Endothelial cell of umbilical vein (primary cell): ENCODE measurements around the gene DPYD. TPM values are rescaled to one million over a fixed set of nuclear protein-coding genes. Genes with fewer than 3 reads are reported as not detected.

Source experiments
- BruUV-seq: library from RNA; stranded (reverse); fragments of 400-500 nt; replicated peaks from 2 replicates; lab custom pipeline; 2021; lab: Mats Ljungman, UMichigan
- CTCF ChIA-PET: fragments of 300-600, 350-600 bp; sonication (Branson Sonifier 250); formaldehyde crosslinking; loops from one replicate; lab custom pipeline; 2021; ENCODE audit warnings: antibody characterized with exemption, inconsistent platforms; lab: Charles Lee
- POLR2A ChIA-PET: fragments of 300-600, 350-600 bp; sonication (Branson Sonifier 250); formaldehyde crosslinking; loops from one replicate; lab custom pipeline; 2021; ENCODE audit warnings: antibody characterized with exemption, inconsistent platforms; lab: Charles Lee
- DNase-seq: peaks from one replicate; pipeline ENCODE4 v3.0.0-alpha.2; 2011; ENCODE audit warnings: low read depth, low spot score
- FAIRE-seq: peaks from 2 replicates; lab custom pipeline; 2011; peaks lifted over from hg19 to GRCh38; lab: Jason Lieb, UNC
- H2AFZ ChIP-seq: 2 replicates; pipeline ENCODE4 v1.6.0; 2012; ENCODE audit warnings: low read depth, low read length, control low read depth, inconsistent platforms
- H3K27ac ChIP-seq: 2 replicates; pipeline ENCODE4 v1.5.1; 2011; ENCODE audit warnings: low read depth, mild to moderate bottlenecking, control low read depth, low read length, moderate library complexity; ENCODE audit not compliant: insufficient read depth
- H3K27me3 ChIP-seq, 2 experiments: 2 replicates each; pipeline versions ENCODE4 v1.6.0 to v1.6.1; 2011; ENCODE audit warnings: low read length in 2 of 2, mixed read lengths in 1 of 2; ENCODE audit not compliant: control insufficient read depth in 2 of 2, insufficient read depth in 2 of 2
- H3K36me3 ChIP-seq, 2 experiments: 2 replicates in 1 of 2; 3 replicates in 1 of 2; pipeline ENCODE4 v1.5.1; 2011; ENCODE audit warnings: low read length in 2 of 2, mild to moderate bottlenecking in 1 of 2, moderate library complexity in 1 of 2; ENCODE audit not compliant: control insufficient read depth in 2 of 2, insufficient read depth in 2 of 2; ENCODE audit errors: extremely low read depth in 1 of 2
- H3K4me1 ChIP-seq: 3 replicates; pipeline ENCODE4 v1.5.1; 2011; ENCODE audit warnings: mild to moderate bottlenecking, low read length; ENCODE audit not compliant: control insufficient read depth, insufficient read depth; ENCODE audit errors: extremely low read depth
- H3K4me2 ChIP-seq: 2 replicates; pipeline ENCODE4 v1.6.1; 2011; ENCODE audit warnings: low read length, control low read depth, mixed read lengths; ENCODE audit not compliant: insufficient read depth
- H3K4me3 ChIP-seq, 3 experiments: fragments of 200-600 bp in 1 of 3; sonication (generic), shearing (Covaris generic) in 1 of 3; replicated peaks in 1 of 3; 2 replicates each; pipeline ENCODE4 v1.5.1; 2011 to 2016; ENCODE audit warnings: control low read depth in 3 of 3, low read length in 3 of 3, mild to moderate bottlenecking in 2 of 3, inconsistent platforms in 1 of 3, low read depth in 1 of 3, moderate library complexity in 1 of 3; ENCODE audit not compliant: insufficient read depth in 1 of 3
- H3K79me2 ChIP-seq: 2 replicates; pipeline ENCODE4 v1.6.0; 2012; ENCODE audit warnings: low read length, inconsistent platforms; ENCODE audit not compliant: control insufficient read depth, insufficient read depth
- H3K9ac ChIP-seq: replicated peaks from 2 replicates; pipeline ENCODE3; 2011; ENCODE audit warnings: low read length, control low read depth; ENCODE audit not compliant: insufficient read depth; ENCODE audit errors: extremely low read depth
- H3K9me1 ChIP-seq: replicated peaks from 3 replicates; pipeline ENCODE4 v1.6.0; 2011; ENCODE audit warnings: mild to moderate bottlenecking, low read length; ENCODE audit not compliant: control insufficient read depth, insufficient read depth; ENCODE audit errors: extremely low read depth
- H3K9me3 ChIP-seq: replicated peaks from 2 replicates; pipeline ENCODE4 v1.5.1; 2012; ENCODE audit warnings: low read length, inconsistent platforms; ENCODE audit not compliant: control insufficient read depth, insufficient read depth
- H4K20me1 ChIP-seq: replicated peaks from 2 replicates; pipeline ENCODE3; 2011; ENCODE audit warnings: mild to moderate bottlenecking, low read length; ENCODE audit not compliant: control insufficient read depth, insufficient read depth; ENCODE audit errors: extremely low read depth
- EZH2 ChIP-seq: IDR thresholded peaks from 2 replicates; pipeline ENCODE4 v1.6.1; 2012; ENCODE audit warnings: borderline replicate concordance, low read depth, mild to moderate bottlenecking, moderate library complexity, low read length, inconsistent platforms; ENCODE audit not compliant: severe bottlenecking
- FOS ChIP-seq: IDR thresholded peaks from 2 replicates; pipeline ENCODE4 v1.6.1; 2011; ENCODE audit warnings: mild to moderate bottlenecking, low read length, moderate library complexity, borderline replicate concordance; ENCODE audit not compliant: insufficient read depth
- GATA2 ChIP-seq: IDR thresholded peaks from 2 replicates; pipeline ENCODE4 v1.7.0; 2011; ENCODE audit warnings: low read depth, mild to moderate bottlenecking, moderate library complexity, mixed read lengths, low read length; ENCODE audit not compliant: insufficient read length, insufficient read depth
- JUN ChIP-seq: IDR thresholded peaks from 2 replicates; pipeline ENCODE4 v1.6.1; 2011; ENCODE audit warnings: borderline replicate concordance, low read depth; ENCODE audit not compliant: insufficient read length, insufficient read depth
- MYC ChIP-seq: IDR thresholded peaks from one replicate; pipeline ENCODE4 v1.6.1; 2011; ENCODE audit warnings: mild to moderate bottlenecking, low read depth, low read length
- POLR2A ChIP-seq: IDR thresholded peaks from 2 replicates; pipeline ENCODE4 v1.6.1; 2012; ENCODE audit warnings: low read depth, mild to moderate bottlenecking, control low read depth, low read length
- POLR2AphosphoS5 ChIP-seq: IDR thresholded peaks from 2 replicates; pipeline ENCODE4 v1.6.1; 2012; ENCODE audit warnings: low read depth, mild to moderate bottlenecking, control low read depth, low read length, moderate library complexity; ENCODE audit not compliant: insufficient read depth
- dilution Hi-C: fragments of 300-500 bp; cut with MboI; formaldehyde crosslinking; loops from one replicate; pipeline ENCODE4 v1.15.0; 2019; ENCODE audit warnings: low sequenced_read_pairs; ENCODE audit not compliant: extremely low pct_ligation_motif_present
- intact Hi-C: fragments of 100-400 bp; cut with micrococcal nuclease; formaldehyde crosslinking; loops from one replicate; pipeline ENCODE4 v1.10.0; 2022
- polyA plus RNA-seq, 4 experiments: library from polyadenylated mRNA; depleted of rRNA in 3 of 4; stranded (reverse) in 3 of 4; unstranded in 1 of 4; fragments of >200 nt; gene quantifications; 2 replicates each; pipeline versions ENCODE4 v1.2.1 to v1.2.3, GENCODE V29; 2011 to 2012; ENCODE audit warnings: missing spikeins in 1 of 4
- total RNA-seq: library from RNA; stranded (reverse); gene quantifications from 2 replicates; pipeline ENCODE4 v1.2.3, GENCODE V29; 2021
- TF ChIP-seq, protein P1 (sequence below): IDR thresholded peaks from 2 replicates; pipeline ENCODE4 v1.6.1; 2011; ENCODE audit not compliant: insufficient read depth, insufficient read length
- TF ChIP-seq, protein P2 (sequence below), 2 donors: IDR thresholded peaks; 1 replicate in 1 of 2; 2 replicates in 1 of 2; pipeline ENCODE4 v1.5.1; 2011; ENCODE audit warnings: low read length in 2 of 2, mild to moderate bottlenecking in 2 of 2, moderate library complexity in 2 of 2, control low read depth in 1 of 2, inconsistent platforms in 1 of 2, low read depth in 1 of 2; ENCODE audit not compliant: insufficient read depth in 1 of 2; ENCODE audit errors: extremely low read depth in 1 of 2

Gene DPYD
- total and polyA plus RNA-seq, 2 donors (not counting 3 experiments of a cell fraction or from before 2014, with no cell fraction given), result 4.6 to 15.1 TPM

DNA sequence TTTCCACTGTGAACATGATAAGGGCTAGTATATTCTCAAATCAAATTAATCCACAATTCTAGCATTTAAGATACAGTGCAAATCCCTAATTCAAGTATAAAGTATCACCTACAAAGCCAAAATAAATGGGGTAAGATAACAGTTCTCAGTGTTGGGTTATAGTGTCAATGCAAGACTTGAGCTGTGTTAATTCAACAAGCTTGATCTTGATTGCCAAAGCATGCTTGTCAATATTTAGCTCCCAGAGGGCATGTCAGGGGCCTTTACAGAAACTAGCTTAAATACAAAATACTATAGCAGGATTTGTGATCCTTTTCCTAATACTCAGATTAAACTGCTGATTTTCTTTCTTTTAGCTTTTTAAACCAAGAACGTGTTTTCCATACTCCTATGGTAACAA, 658.0 kb downstream of the DPYD start:
- Histone ChIP-seq H3K9me1 (no peaks in the 10 kb centered on the region), H3K4me3 (no peak overlapping the region), H3K27me3 (no peaks in the 10 kb centered on the region), H3K9ac (no peak overlapping the region), H3K27ac (no peak overlapping the region), H3K79me2 (no peaks in the 10 kb centered on the region), H4K20me1 (no peaks in the 10 kb centered on the region), H3K4me2 (no peak overlapping the region), H3K9me3 (no peaks in the 10 kb centered on the region), H3K36me3 (no peaks in the 10 kb centered on the region), H3K4me1 (no peaks in the 10 kb centered on the region), H2AFZ (no peak overlapping the region)
- ChIA-PET CTCF (interaction anchor here (1.5 to 2.4 kb wide), 2 partner anchors 19 to 262 kb away, joined by 5 to 10 read pairs; no protein-coding TSS in a partner anchor), POLR2A (no interaction called here)
- BruUV-seq, result no TSS peak
- TF ChIP-seq POLR2AphosphoS5, result no peak
- TF ChIP-seq, protein P1, sequence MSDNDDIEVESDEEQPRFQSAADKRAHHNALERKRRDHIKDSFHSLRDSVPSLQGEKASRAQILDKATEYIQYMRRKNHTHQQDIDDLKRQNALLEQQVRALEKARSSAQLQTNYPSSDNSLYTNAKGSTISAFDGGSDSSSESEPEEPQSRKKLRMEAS, result no peak
- TF ChIP-seq EZH2, result no peak
- TF ChIP-seq POLR2A, result no peak
- TF ChIP-seq MYC, result no peak
- TF ChIP-seq FOS, result no peak
- TF ChIP-seq, protein P2, sequence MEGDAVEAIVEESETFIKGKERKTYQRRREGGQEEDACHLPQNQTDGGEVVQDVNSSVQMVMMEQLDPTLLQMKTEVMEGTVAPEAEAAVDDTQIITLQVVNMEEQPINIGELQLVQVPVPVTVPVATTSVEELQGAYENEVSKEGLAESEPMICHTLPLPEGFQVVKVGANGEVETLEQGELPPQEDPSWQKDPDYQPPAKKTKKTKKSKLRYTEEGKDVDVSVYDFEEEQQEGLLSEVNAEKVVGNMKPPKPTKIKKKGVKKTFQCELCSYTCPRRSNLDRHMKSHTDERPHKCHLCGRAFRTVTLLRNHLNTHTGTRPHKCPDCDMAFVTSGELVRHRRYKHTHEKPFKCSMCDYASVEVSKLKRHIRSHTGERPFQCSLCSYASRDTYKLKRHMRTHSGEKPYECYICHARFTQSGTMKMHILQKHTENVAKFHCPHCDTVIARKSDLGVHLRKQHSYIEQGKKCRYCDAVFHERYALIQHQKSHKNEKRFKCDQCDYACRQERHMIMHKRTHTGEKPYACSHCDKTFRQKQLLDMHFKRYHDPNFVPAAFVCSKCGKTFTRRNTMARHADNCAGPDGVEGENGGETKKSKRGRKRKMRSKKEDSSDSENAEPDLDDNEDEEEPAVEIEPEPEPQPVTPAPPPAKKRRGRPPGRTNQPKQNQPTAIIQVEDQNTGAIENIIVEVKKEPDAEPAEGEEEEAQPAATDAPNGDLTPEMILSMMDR (IDR thresholded peaks at IDR 0.05; ENCODE audit: extremely low read depth in 1 of 2, insufficient read depth in 1 of 2, low read depth in 1 of 2, low read length in 2 of 2), result no peak
- TF ChIP-seq GATA2, result no peak
- no peak for TF ChIP-seq JUN
- dilution Hi-C loops (no loop called here), intact Hi-C loops (no loop called here)
- FAIRE-seq (no peak), DNase-seq (no peak)
